Activated CD4-positive, alpha-beta T cell treated with anti-CD3 and anti-CD28 coated beads, Interleukin-2, amount 50 U/mL, for 16 hours (primary cell): ENCODE results near the gene PAQR8.

Experiments
- DNase-seq: peaks from one replicate; pipeline ENCODE4 v3.0.0-alpha.2; 2020

PAQR8 gene

GRCh38 chr6:52361945-52362442, at the start of gene PAQR8:
Gene PAQR8 (plus strand): TSS chr6:52362151. CDS start chr6:52403214, 41,063 bp downstream.
- peak; percentile 85 for DNase-seq

- no peak for DNase-seq
Observed at GRCh38 chr6:52312461-52312860, 49.5 kb upstream of the PAQR8 start.

- DNase-seq = no peak
Observed at GRCh38 chr6:52314752-52315151, 47.2 kb upstream of the PAQR8 start.

- no peak for DNase-seq
Observed at GRCh38 chr6:52317211-52317610, 44.7 kb upstream of the PAQR8 start.

GRCh38 chr6:52317841-52318581, 43.9 kb upstream of the PAQR8 start:
- DNase-seq = peak; percentile 60

- DNase-seq = no peak
Observed at GRCh38 chr6:52324189-52324588, 37.8 kb upstream of the PAQR8 start.

- no peak for DNase-seq
Observed at GRCh38 chr6:52325695-52326471, 36.1 kb upstream of the PAQR8 start.

GRCh38 chr6:52326540-52327364, 35.2 kb upstream of the PAQR8 start:
- no peak for DNase-seq

GRCh38 chr6:52328303-52328662, 33.7 kb upstream of the PAQR8 start:
- no peak for DNase-seq

GRCh38 chr6:52328729-52329128, 33.2 kb upstream of the PAQR8 start:
- no peak for DNase-seq

GRCh38 chr6:52330470-52330869, 31.5 kb upstream of the PAQR8 start:
- DNase-seq = no peak

GRCh38 chr6:52331793-52332457, 30.0 kb upstream of the PAQR8 start:
- DNase-seq = no peak

GRCh38 chr6:52333840-52334200, 28.1 kb upstream of the PAQR8 start:
- peak; percentile 24 for DNase-seq

GRCh38 chr6:52335576-52335975, 26.4 kb upstream of the PAQR8 start:
- no peak for DNase-seq

- DNase-seq = no peak
Observed at GRCh38 chr6:52336919-52337561, 24.9 kb upstream of the PAQR8 start.

GRCh38 chr6:52337633-52338290, 24.2 kb upstream of the PAQR8 start:
- DNase-seq = no peak

- no peak for DNase-seq
Observed at GRCh38 chr6:52340603-52340880, 21.4 kb upstream of the PAQR8 start.

- DNase-seq = no peak
Observed at GRCh38 chr6:52341561-52342260, 20.2 kb upstream of the PAQR8 start.

GRCh38 chr6:52345311-52345710, 16.6 kb upstream of the PAQR8 start:
- DNase-seq = no peak

- DNase-seq = no peak
Observed at GRCh38 chr6:52346503-52346902, 15.4 kb upstream of the PAQR8 start.

GRCh38 chr6:52347818-52348217, 14.1 kb upstream of the PAQR8 start:
- no peak for DNase-seq
